ENCODE data around the gene SCGB1C1. TPM values are rescaled to one million over a fixed set of nuclear protein-coding genes. Genes with fewer than 3 reads are reported as not detected.
"Not testable (repeated sequence)": the region's sequence is repeated elsewhere in the genome, so short reads cannot be mapped to it uniquely, and the experiment has no call there.

SCGB1C1 gene
- total and polyA plus RNA-seq, 9 donors: not detected

DNA sequence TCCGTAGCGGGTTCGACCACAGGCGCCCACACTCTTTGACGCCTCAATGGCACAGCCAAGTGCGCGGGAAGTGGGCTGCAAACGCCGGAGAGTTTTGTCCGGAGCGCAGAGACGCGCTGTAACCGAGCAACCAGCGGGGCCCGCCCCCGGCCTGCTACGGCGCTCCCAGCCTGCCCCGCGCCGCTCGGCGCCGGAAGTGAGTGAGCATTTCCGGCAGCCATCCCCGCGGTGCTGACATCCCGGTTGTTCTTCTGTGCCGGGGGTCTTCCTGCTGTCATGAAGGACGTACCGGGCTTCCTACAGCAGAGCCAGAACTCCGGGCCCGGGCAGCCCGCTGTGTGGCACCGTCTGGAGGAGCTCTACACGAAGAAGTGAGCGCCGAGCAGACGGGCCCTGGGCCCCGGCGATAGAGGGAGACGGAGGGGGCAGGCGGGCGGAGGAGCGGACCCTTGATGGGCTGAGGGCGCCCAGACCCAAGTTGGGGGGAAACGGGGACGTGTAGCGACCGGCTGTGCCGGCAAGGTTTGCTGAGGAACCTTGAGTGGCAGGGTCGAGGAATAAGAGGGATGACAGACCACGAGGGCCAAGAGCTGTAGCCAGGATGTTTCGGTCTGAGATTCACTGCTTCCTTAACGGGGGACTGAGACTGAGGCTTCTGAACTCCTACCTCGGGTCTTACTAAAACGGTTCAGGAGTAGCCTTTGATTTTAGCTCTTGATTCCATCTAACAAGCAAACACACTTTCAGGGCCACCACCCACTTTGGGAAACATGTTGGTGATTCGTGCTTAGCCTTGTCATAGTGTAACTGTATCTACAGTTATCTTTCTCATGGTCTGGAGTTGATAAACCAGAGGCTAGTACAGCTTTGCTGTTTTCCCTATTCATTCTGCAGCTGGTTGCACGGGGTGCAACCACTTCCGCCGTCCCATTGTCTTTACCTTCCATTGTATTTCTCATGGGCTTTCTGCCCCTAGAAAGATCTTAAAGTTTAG, 44.2 kb downstream of the SCGB1C1 start, which contains the start of gene PSMD13:
Gene PSMD13, plus strand, starts transcription at position 203 of the 994 bp plus-strand sequence. Its CDS starts 74 bp downstream, at position 277.
- intact Hi-C loops (cut with DNase I): loop anchor here in 3 of 4 donors (2.0 to 10.0 kb wide), 3 partner anchors 30 to 210 kb away; partner anchors contain the start of genes BET1L (in 1 of the 3), IFITM2 (in 1 of the 3) and RIC8A (in 1 of the 3)
- Histone ChIP-seq H3K27me3 (no peaks in the 10 kb centered on the region), H3K9me3 (no peaks in the 10 kb centered on the region), H3K36me3 (no peaks in the 10 kb centered on the region), H3K27ac (peak within 1 kb of the TSS; percentile 57 to 90), H3K4me1 (ENCODE audit: insufficient read depth) (peaks cover 8% of the 10 kb centered on the region), H3K4me3 (peak within 1 kb of the TSS; percentile 88)
- peak; percentile 80 to 90 (median 83) for DNase-seq
- TF ChIP-seq POLR2A (IDR thresholded peaks at IDR 0.05): peak; percentile 58
- no peak for TF ChIP-seq EP300 (IDR thresholded peaks at IDR 0.05)
- TF ChIP-seq, protein P1, sequence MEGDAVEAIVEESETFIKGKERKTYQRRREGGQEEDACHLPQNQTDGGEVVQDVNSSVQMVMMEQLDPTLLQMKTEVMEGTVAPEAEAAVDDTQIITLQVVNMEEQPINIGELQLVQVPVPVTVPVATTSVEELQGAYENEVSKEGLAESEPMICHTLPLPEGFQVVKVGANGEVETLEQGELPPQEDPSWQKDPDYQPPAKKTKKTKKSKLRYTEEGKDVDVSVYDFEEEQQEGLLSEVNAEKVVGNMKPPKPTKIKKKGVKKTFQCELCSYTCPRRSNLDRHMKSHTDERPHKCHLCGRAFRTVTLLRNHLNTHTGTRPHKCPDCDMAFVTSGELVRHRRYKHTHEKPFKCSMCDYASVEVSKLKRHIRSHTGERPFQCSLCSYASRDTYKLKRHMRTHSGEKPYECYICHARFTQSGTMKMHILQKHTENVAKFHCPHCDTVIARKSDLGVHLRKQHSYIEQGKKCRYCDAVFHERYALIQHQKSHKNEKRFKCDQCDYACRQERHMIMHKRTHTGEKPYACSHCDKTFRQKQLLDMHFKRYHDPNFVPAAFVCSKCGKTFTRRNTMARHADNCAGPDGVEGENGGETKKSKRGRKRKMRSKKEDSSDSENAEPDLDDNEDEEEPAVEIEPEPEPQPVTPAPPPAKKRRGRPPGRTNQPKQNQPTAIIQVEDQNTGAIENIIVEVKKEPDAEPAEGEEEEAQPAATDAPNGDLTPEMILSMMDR (IDR thresholded peaks at IDR 0.05): peak in 1 of 3 donors; percentile 35
- 2 to 4% (median 2%) methylated on average over 35 to 62 of the region's 62 CpGs for WGBS, 3 donors

DNA sequence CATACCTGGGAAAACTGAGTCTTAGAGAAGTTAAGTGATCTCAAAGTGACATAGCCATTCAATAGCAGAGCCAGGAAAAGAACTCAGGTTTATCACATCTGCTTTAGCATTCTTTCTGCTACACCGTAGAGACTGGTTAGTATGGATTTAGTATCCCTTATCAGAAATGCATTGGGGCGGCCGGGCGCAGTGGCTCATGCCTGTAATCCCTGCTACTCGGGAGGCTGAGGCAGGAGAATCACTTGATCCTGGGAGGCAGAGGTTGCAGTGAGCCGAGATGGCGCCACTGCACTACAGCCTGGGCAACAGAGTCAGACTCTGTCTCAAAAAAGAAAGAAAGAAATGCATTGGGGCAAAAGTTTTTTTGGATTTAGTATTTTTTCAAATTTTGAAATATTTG, 45.5 kb downstream of the SCGB1C1 start:
- H3K36me3 ChIP-seq; H3K4me3 ChIP-seq; DNase-seq; H3K27ac ChIP-seq; H3K4me1 ChIP-seq (ENCODE audit: insufficient read depth); H3K9me3 ChIP-seq; H3K27me3 ChIP-seq: not testable (repeated sequence)
- WGBS, 3 donors: 78 to 81% (median 79%) methylated on average over 7 of the region's 7 CpGs
- intact Hi-C loops (cut with DNase I): loop anchor here in 2 of 4 donors (5.0 to 10.0 kb wide), 2 partner anchors 66 to 209 kb away; partner anchors contain the start of gene IFITM2 (in 1 of the 2)

DNA sequence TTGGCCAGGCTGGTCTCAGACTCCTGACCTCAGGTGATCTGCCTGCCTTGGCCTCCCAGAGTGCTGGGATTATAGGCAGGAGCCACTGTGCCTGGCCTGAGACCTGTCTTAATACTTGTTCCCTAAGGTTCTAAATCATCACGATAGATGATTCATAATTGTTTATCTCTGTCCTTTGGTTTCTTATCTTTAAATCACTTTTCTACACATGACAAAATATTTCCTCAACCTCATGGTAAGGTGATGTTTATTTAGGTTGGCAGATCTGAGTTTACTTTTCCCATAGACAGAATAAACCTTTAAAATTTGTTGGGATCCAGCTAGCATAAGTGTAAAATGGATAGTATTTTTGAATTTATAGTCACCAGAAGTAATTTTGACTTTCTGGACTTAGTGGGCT, 47.4 kb downstream of the SCGB1C1 start:
- no peak for TF ChIP-seq EP300 (IDR thresholded peaks at IDR 0.05)
- TF ChIP-seq, protein P1 (IDR thresholded peaks at IDR 0.05): no peak
- no peak for TF ChIP-seq POLR2A (IDR thresholded peaks at IDR 0.05)
- no peaks in the 10 kb centered on the region for H3K27me3 ChIP-seq
- peaks cover 6% of the 10 kb centered on the region for H3K4me1 ChIP-seq (ENCODE audit: insufficient read depth)
- H3K4me3 ChIP-seq: no peak overlapping the region
- H3K9me3 ChIP-seq: no peaks in the 10 kb centered on the region
- intact Hi-C loops (cut with DNase I): no loop called here
- H3K36me3 ChIP-seq: no peaks in the 10 kb centered on the region
- H3K27ac ChIP-seq: no peak overlapping the region
- DNase-seq: no peak
- 67 to 81% (median 72%) methylated on average over 1 of the region's 1 CpG for WGBS, 3 donors

DNA sequence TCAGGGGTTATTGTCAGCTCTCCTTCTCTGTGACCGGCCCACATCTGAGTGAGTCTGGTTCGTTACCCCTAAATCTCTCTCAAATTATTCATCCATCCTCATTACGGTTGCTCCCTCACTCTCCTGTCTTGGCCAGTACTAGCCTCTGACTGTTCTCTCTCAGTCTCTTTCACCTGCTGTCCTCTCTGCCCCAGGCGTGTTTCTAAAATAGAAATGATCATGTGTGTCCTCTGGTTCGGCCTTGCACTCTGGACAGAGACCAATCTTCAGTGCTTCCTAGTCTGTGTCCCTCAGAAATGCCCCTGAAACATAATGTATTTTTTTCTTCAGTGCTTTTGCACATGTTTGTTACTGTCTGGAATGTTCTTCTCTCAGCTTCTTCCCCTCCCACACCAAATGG, 48.8 kb downstream of the SCGB1C1 start:
- Histone ChIP-seq H3K36me3 (no peaks in the 10 kb centered on the region), H3K4me3 (no peak overlapping the region), H3K27me3 (no peaks in the 10 kb centered on the region), H3K27ac (no peak overlapping the region), H3K9me3 (no peaks in the 10 kb centered on the region), H3K4me1 (ENCODE audit: insufficient read depth) (peaks cover 3% of the 10 kb centered on the region)
- DNase-seq: no peak
- TF ChIP-seq EP300 (IDR thresholded peaks at IDR 0.05) (no peak), POLR2A (IDR thresholded peaks at IDR 0.05) (no peak)
- WGBS, 3 donors: 88 to 89% (median 88%) methylated on average over 5 of the region's 5 CpGs
- intact Hi-C loops (cut with DNase I): no loop called here

Small RNA genes within 50 kb of the gene (small RNA-seq; reads per million reads assigned to genes)
- gene RNU6-447P: not detected

Other genes with a start within 250 kb of the SCGB1C1 start
- gene BET1L, start 14.3 kb downstream of the SCGB1C1 start, total RNA-seq: 10 to 100 TPM; 24.6 to 76.6 (median 65.5) TPM
- 10 to 100 TPM; 38.9 to 51.6 TPM for gene BET1L, start 14.3 kb downstream of the SCGB1C1 start, polyA plus RNA-seq
- 100 to 1,000 TPM in 1 of 7 donors, 10 to 100 TPM in 6; 53.4 to 119 (median 87.4) TPM for gene RIC8A, start 14.6 kb downstream of the SCGB1C1 start, total RNA-seq
- 10 to 100 TPM; 33.6 to 56.4 TPM for gene RIC8A, start 14.6 kb downstream of the SCGB1C1 start, polyA plus RNA-seq
- 10 to 100 TPM; 11.1 to 24.4 (median 22.7) TPM for gene SIRT3, start 43.3 kb downstream of the SCGB1C1 start, total RNA-seq
- gene SIRT3, start 43.3 kb downstream of the SCGB1C1 start, polyA plus RNA-seq: 10 to 100 TPM; 17.4 to 21.5 TPM
- gene PSMD13, start 43.9 kb downstream of the SCGB1C1 start, total RNA-seq: 10 to 100 TPM; 66.2 to 80.1 (median 75.8) TPM
- 10 to 100 TPM; 74.9 to 88.9 TPM for gene PSMD13, start 43.9 kb downstream of the SCGB1C1 start, polyA plus RNA-seq
- 1 to 10 TPM in 1 of 7 donors, under 1 TPM in 4, not detected in 2; 0.15 to 1.1 (median 0.20) TPM for gene NLRP6, start 85.3 kb downstream of the SCGB1C1 start, total RNA-seq
- under 1 TPM in 1 of 2 donors, not detected in 1; 0.02 TPM for gene NLRP6, start 85.3 kb downstream of the SCGB1C1 start, polyA plus RNA-seq
- 10 to 100 TPM in 4 of 7 donors, 1 to 10 TPM in 3; 3.3 to 21.3 (median 10.6) TPM for gene PGGHG, start 96.0 kb downstream of the SCGB1C1 start, total RNA-seq
- gene PGGHG, start 96.0 kb downstream of the SCGB1C1 start, polyA plus RNA-seq: 1 to 10 TPM in 1 of 2 donors, under 1 TPM in 1; 0.25 to 6.1 TPM
- gene IFITM5, start 106.4 kb downstream of the SCGB1C1 start, total RNA-seq: not detected
- not detected for gene IFITM5, start 106.4 kb downstream of the SCGB1C1 start, polyA plus RNA-seq
- gene IFITM2, start 114.7 kb downstream of the SCGB1C1 start, total RNA-seq: 1,000 to 10,000 TPM in 1 of 7 donors, 100 to 1,000 TPM in 6; 207 to 1,149 (median 546) TPM
- gene IFITM2, start 114.7 kb downstream of the SCGB1C1 start, polyA plus RNA-seq: 100 to 1,000 TPM; 306 to 616 TPM
- gene IFITM1, start 121.0 kb downstream of the SCGB1C1 start, total RNA-seq: 100 to 1,000 TPM; 317 to 760 (median 496) TPM
- gene IFITM1, start 121.0 kb downstream of the SCGB1C1 start, polyA plus RNA-seq: 100 to 1,000 TPM; 211 to 748 TPM
- gene IFITM3, start 127.8 kb downstream of the SCGB1C1 start, total RNA-seq: 1,000 to 10,000 TPM in 2 of 7 donors, 100 to 1,000 TPM in 5; 150 to 1,394 (median 665) TPM
- gene IFITM3, start 127.8 kb downstream of the SCGB1C1 start, polyA plus RNA-seq: 1,000 to 10,000 TPM in 1 of 2 donors, 100 to 1,000 TPM in 1; 506 to 1,096 TPM
- gene B4GALNT4, start 176.4 kb downstream of the SCGB1C1 start, total RNA-seq: 10 to 100 TPM; 14.7 to 90.3 (median 52.5) TPM
- 10 to 100 TPM in 1 of 2 donors, 1 to 10 TPM in 1; 1.3 to 58.1 TPM for gene B4GALNT4, start 176.4 kb downstream of the SCGB1C1 start, polyA plus RNA-seq
- gene PKP3, start 201.1 kb downstream of the SCGB1C1 start, total RNA-seq: 10 to 100 TPM in 1 of 7 donors, 1 to 10 TPM in 4, under 1 TPM in 2; 0.30 to 56.8 (median 3.4) TPM
- gene PKP3, start 201.1 kb downstream of the SCGB1C1 start, polyA plus RNA-seq: under 1 TPM in 1 of 2 donors, not detected in 1; 0.21 TPM
- 10 to 100 TPM; 15.0 to 52.6 (median 27.5) TPM for gene SIGIRR, start 221.9 kb downstream of the SCGB1C1 start, total RNA-seq
- gene SIGIRR, start 221.9 kb downstream of the SCGB1C1 start, polyA plus RNA-seq: 10 to 100 TPM in 1 of 2 donors, 1 to 10 TPM in 1; 1.5 to 39.5 TPM
- gene ANO9, start 248.9 kb downstream of the SCGB1C1 start, total RNA-seq: 10 to 100 TPM in 1 of 7 donors, 1 to 10 TPM in 2, under 1 TPM in 4; 0.15 to 11.4 (median 0.82) TPM
- gene ANO9, start 248.9 kb downstream of the SCGB1C1 start, polyA plus RNA-seq: under 1 TPM; 0.12 to 0.31 TPM

All from ovary (tissue), 9 donors.